H1 (cell line): ENCODE measurements around the gene HNRNPA1. TPM values are rescaled to one million over a fixed set of nuclear protein-coding genes. Genes with fewer than 3 reads are reported as not detected.

ENCODE experiments used
- ATF2 ChIP-seq: IDR thresholded peaks from 2 replicates; pipeline ENCODE4 v1.6.1; 2012; ENCODE audit warnings: low read length, inconsistent platforms
- CTBP2 ChIP-seq: IDR thresholded peaks from 2 replicates; pipeline ENCODE4 v1.7.0; 2011; ENCODE audit warnings: borderline replicate concordance, mild to moderate bottlenecking, moderate library complexity, mixed read lengths, low read length; ENCODE audit not compliant: insufficient read depth, insufficient read length
- E2F6 ChIP-seq: IDR thresholded peaks from 2 replicates; pipeline ENCODE4 v1.6.1; 2012; ENCODE audit warnings: inconsistent platforms
- GABPA ChIP-seq: IDR thresholded peaks from 2 replicates; pipeline ENCODE4 v1.6.1; 2011; ENCODE audit warnings: mild to moderate bottlenecking, low read length, moderate library complexity, borderline replicate concordance; ENCODE audit not compliant: insufficient read depth
- RFX5 ChIP-seq: IDR thresholded peaks from 2 replicates; pipeline ENCODE4 v1.6.1; 2011; ENCODE audit warnings: low read depth, low read length, improper control_type of control experiment, borderline replicate concordance
- SRF ChIP-seq: IDR thresholded peaks from 2 replicates; pipeline ENCODE4 v1.6.1; 2011; ENCODE audit warnings: mild to moderate bottlenecking, low read depth, low read length, moderate library complexity
- polyA plus RNA-seq, 7 experiments: library from polyadenylated mRNA; depleted of rRNA in 3 of 7; stranded (reverse) in 5 of 7; unstranded in 2 of 7; fragments of >200 nt in 5 of 7; fragments of 200-250 nt in 2 of 7; gene quantifications; 1 replicate in 5 of 7; 2 replicates in 1 of 7; 4 replicates in 1 of 7; pipeline versions ENCODE4 v1.2.1 to v1.2.3, GENCODE V29; 2011 to 2013; ENCODE audit warnings: missing spikeins in 2 of 7, mixed read lengths in 2 of 7
- total RNA-seq: library from RNA; stranded (reverse); fragmentation: NEBNext Ultra II Directional; extraction: Animal tissue kit (Norgen Biotek cat#: 25700); gene quantifications from 2 replicates; pipeline ENCODE4 v1.2.1, GENCODE V29; 2021

Gene HNRNPA1
- total and polyA plus RNA-seq, 2 of the 8 experiments (the other 6 are each of a cell fraction or from before 2014, with no cell fraction given) = 835 to 2,738 TPM

- TF ChIP-seq CTBP2 (no peak), SRF (no peak), GABPA (no peak), ATF2 (no peak), RFX5 (no peak), E2F6 (no peak)
These were observed 40.9 kb upstream of the HNRNPA1 start (continued) for GRCh38 chr12:54239620-54240019.
